ENCODE measurements around the gene SIX6.

- no peak for TF ChIP-seq CTCF (IDR thresholded peaks at IDR 0.05)
- no peak for TF ChIP-seq POLR2A (IDR thresholded peaks at IDR 0.05)
These were observed 23.5 kb downstream of the SIX6 start for GRCh38 chr14:60532442-60532841.
